Glomerular endothelial cell (primary cell): ENCODE results near the gene SLC66A1. TPM values are rescaled to one million over a fixed set of nuclear protein-coding genes. Genes with fewer than 3 reads are reported as not detected.
"Not testable (repeated sequence)": the region's sequence is repeated elsewhere in the genome, so short reads cannot be mapped to it uniquely, and the experiment has no call there.

Source experiments
- DNase-seq: peaks from one replicate; pipeline ENCODE4 v3.0.0-alpha.2; 2011; ENCODE audit warnings: low read depth, low spot score; ENCODE audit errors: extremely low read depth
- total RNA-seq: library from RNA; depleted of rRNA; stranded (reverse); fragments of >200 nt; gene quantifications from 2 replicates; pipeline ENCODE4 v1.2.3, GENCODE V29; 2015

SLC66A1 gene
- total RNA-seq: 19.0 and 20.1 TPM in 2 replicates

- DNase-seq: no peak
These were observed at the start of gene SLC66A1, which contains the start of gene AKR7A2 for GRCh38 chr1:19311931-19312781. Gene SLC66A1, plus strand, starts transcription at chr1:19312326. Its CDS starts 5,352 bp downstream, at chr1:19317678. Gene AKR7A2, minus strand, starts transcription at chr1:19312144. Its CDS starts 20 bp downstream, at chr1:19312124.

- no peak for DNase-seq
These were observed 49.4 kb upstream of the SLC66A1 start for GRCh38 chr1:19262744-19263143.

GRCh38 chr1:19268445-19268844 lies 43.7 kb upstream of the SLC66A1 start:
- DNase-seq: no peak

GRCh38 chr1:19269427-19270342 lies 42.4 kb upstream of the SLC66A1 start:
- not testable (repeated sequence) for DNase-seq

GRCh38 chr1:19270343-19270730 lies 41.8 kb upstream of the SLC66A1 start:
- DNase-seq: not testable (repeated sequence)

GRCh38 chr1:19272064-19272463 lies 40.1 kb upstream of the SLC66A1 start:
- DNase-seq: no peak

- DNase-seq: no peak
These were observed 38.9 kb upstream of the SLC66A1 start for GRCh38 chr1:19273106-19273843.

GRCh38 chr1:19273844-19274531 lies 38.1 kb upstream of the SLC66A1 start:
- DNase-seq: not testable (repeated sequence)

- no peak for DNase-seq
These were observed 37.5 kb upstream of the SLC66A1 start for GRCh38 chr1:19274636-19275035.

GRCh38 chr1:19283891-19284290 lies 28.2 kb upstream of the SLC66A1 start:
- DNase-seq: no peak

- no peak for DNase-seq
These were observed 27.2 kb upstream of the SLC66A1 start for GRCh38 chr1:19284881-19285280.

- DNase-seq: not testable (repeated sequence)
These were observed 26.8 kb upstream of the SLC66A1 start for GRCh38 chr1:19285366-19285765.

- DNase-seq: not testable (repeated sequence)
These were observed 26.3 kb upstream of the SLC66A1 start for GRCh38 chr1:19285807-19286206.

GRCh38 chr1:19287436-19288185 lies 24.5 kb upstream of the SLC66A1 start:
- no peak for DNase-seq

- not testable (repeated sequence) for DNase-seq
These were observed 23.5 kb upstream of the SLC66A1 start, which contains the start of gene AKR7A3 for GRCh38 chr1:19288324-19289241. Gene AKR7A3, minus strand, starts transcription at chr1:19288770. Its CDS starts 61 bp downstream, at chr1:19288709.

- no peak for DNase-seq
These were observed 22.9 kb upstream of the SLC66A1 start for GRCh38 chr1:19289244-19289643.

GRCh38 chr1:19294638-19295037 lies 17.5 kb upstream of the SLC66A1 start:
- no peak for DNase-seq

- no peak for DNase-seq
These were observed 11.9 kb upstream of the SLC66A1 start for GRCh38 chr1:19300211-19300610.
